Endodermal cell (in vitro differentiated cells): ENCODE data around the gene SPACA9. TPM values are rescaled to one million over a fixed set of nuclear protein-coding genes. Genes with fewer than 3 reads are reported as not detected.

Experiments
- DNase-seq: peaks from one replicate; pipeline ENCODE4 v3.0.0-alpha.2; 2017
- H3K27ac ChIP-seq: 2 replicates; pipeline ENCODE4 v1.5.1; 2013; ENCODE audit warnings: mild to moderate bottlenecking, low read depth, low read length, moderate library complexity
- H3K27me3 ChIP-seq: 2 replicates; pipeline ENCODE4 v1.6.1; 2013; ENCODE audit warnings: mild to moderate bottlenecking, low read length, moderate library complexity; ENCODE audit not compliant: insufficient read depth, control insufficient read depth, poor library complexity, severe bottlenecking
- H3K36me3 ChIP-seq: 2 replicates; pipeline ENCODE4 v1.7.0; 2013; ENCODE audit warnings: mild to moderate bottlenecking, low read length, moderate library complexity; ENCODE audit not compliant: control insufficient read depth, insufficient read depth
- H3K4me1 ChIP-seq: one replicate; pipeline ENCODE4 v1.7.0; 2013; ENCODE audit warnings: low read length; ENCODE audit not compliant: control insufficient read depth, insufficient read depth
- H3K4me3 ChIP-seq: 2 replicates; pipeline ENCODE4 v1.5.1; 2013; ENCODE audit warnings: mild to moderate bottlenecking, low read length, moderate library complexity
- H3K9ac ChIP-seq: 2 replicates; pipeline ENCODE4 v1.6.1; 2013; ENCODE audit warnings: mild to moderate bottlenecking, low read length, moderate library complexity; ENCODE audit not compliant: poor library complexity, severe bottlenecking; ENCODE audit errors: extremely low read depth
- H3K9me3 ChIP-seq: 2 replicates; pipeline ENCODE4 v1.6.1; 2013; ENCODE audit warnings: mild to moderate bottlenecking, low read length, moderate library complexity; ENCODE audit not compliant: control insufficient read depth
- H3K27ac Mint-ChIP-seq: 2 replicates; pipeline ENCODE4 v1.8.0; 2020; ENCODE audit warnings: mixed read lengths
- H3K27me3 Mint-ChIP-seq: 2 replicates; pipeline ENCODE4 v1.8.0; 2021; ENCODE audit warnings: mild to moderate bottlenecking, mixed read lengths; ENCODE audit not compliant: insufficient read depth
- H3K36me3 Mint-ChIP-seq: 2 replicates; pipeline ENCODE4 v1.8.0; 2020; ENCODE audit warnings: low read depth, mixed read lengths
- H3K4me1 Mint-ChIP-seq: 2 replicates; pipeline ENCODE4 v1.8.0; 2020; ENCODE audit warnings: mixed read lengths
- H3K4me3 Mint-ChIP-seq: 2 replicates; pipeline ENCODE4 v1.8.0; 2020; ENCODE audit warnings: mild to moderate bottlenecking, moderate library complexity, mixed read lengths
- H3K9me3 Mint-ChIP-seq: 2 replicates; pipeline ENCODE4 v1.8.0; 2020; ENCODE audit warnings: mild to moderate bottlenecking, mixed read lengths
- CTCF ChIP-seq: fragments of 200-600 bp; sonication (generic); conservative IDR thresholded peaks from 2 replicates; pipeline ENCODE4 v1.5.0; 2021; ENCODE audit warnings: antibody characterized with exemption, mild to moderate bottlenecking
- WGBS, 2 experiments: methylation state at CpG; one replicate each; pipeline versions ENCODE4 v1.1.5 to v1.1.7; 2013; ENCODE audit warnings: missing lambda C conversion rate in 2 of 2, mixed read lengths in 1 of 2; ENCODE audit not compliant: insufficient coverage in 1 of 2, insufficient read length in 1 of 2; 5-methylcytosine and 5-hydroxymethylcytosine counted together
- total RNA-seq, 2 donors: library from RNA; stranded (reverse); fragmentation: NEBNext Ultra II Directional in 1 of 2; extraction: Animal tissue kit (Norgen Biotek cat#: 25700) in 1 of 2; gene quantifications; 2 replicates in 1 of 2; 3 replicates in 1 of 2; pipeline ENCODE4 v1.2.1, GENCODE V29; 2021

The SPACA9 gene
- total RNA-seq, 2 donors from 2014 or later: 3.1 to 3.4 TPM

GRCh38 chr9:132896906-132897305 lies 18.2 kb downstream of the SPACA9 start:
- Histone ChIP-seq H3K9me3 (no peaks in the 10 kb centered on the region), H3K4me1 (no peaks in the 10 kb centered on the region), H3K4me3 (no peak overlapping the region), H3K36me3 (peaks cover 80% of the 10 kb centered on the region), H3K27ac (no peak overlapping the region), H3K9ac (no peak overlapping the region), H3K27me3 (no peaks in the 10 kb centered on the region)
- Mint-ChIP-seq H3K36me3 (peaks cover 69% of the 10 kb centered on the region), H3K4me3 (no peak overlapping the region), H3K4me1 (no peaks in the 10 kb centered on the region), H3K9me3 (no peaks in the 10 kb centered on the region), H3K27ac (no peak overlapping the region), H3K27me3 (no peaks in the 10 kb centered on the region)
- TF ChIP-seq CTCF: no peak
- WGBS, 2 experiments: 92 to 94% methylated on average over 6 of the region's 6 CpGs
- no peak for DNase-seq

GRCh38 chr9:132898051-132898450 lies 19.4 kb downstream of the SPACA9 start:
- Mint-ChIP-seq H3K9me3 (no peaks in the 10 kb centered on the region), H3K36me3 (peaks cover 75% of the 10 kb centered on the region), H3K4me3 (no peak overlapping the region), H3K27me3 (no peaks in the 10 kb centered on the region), H3K27ac (no peak overlapping the region), H3K4me1 (no peaks in the 10 kb centered on the region)
- no peak for TF ChIP-seq CTCF
- peaks cover 84% of the 10 kb centered on the region for H3K36me3 ChIP-seq
- no peak overlapping the region for H3K27ac ChIP-seq
- no peaks in the 10 kb centered on the region for H3K9me3 ChIP-seq
- H3K4me3 ChIP-seq: no peak overlapping the region
- no peaks in the 10 kb centered on the region for H3K4me1 ChIP-seq
- 93 to 94% methylated on average over 2 to 6 of the region's 7 CpGs for WGBS, 2 experiments
- no peaks in the 10 kb centered on the region for H3K27me3 ChIP-seq
- no peak overlapping the region for H3K9ac ChIP-seq
- no peak for DNase-seq

DNA sequence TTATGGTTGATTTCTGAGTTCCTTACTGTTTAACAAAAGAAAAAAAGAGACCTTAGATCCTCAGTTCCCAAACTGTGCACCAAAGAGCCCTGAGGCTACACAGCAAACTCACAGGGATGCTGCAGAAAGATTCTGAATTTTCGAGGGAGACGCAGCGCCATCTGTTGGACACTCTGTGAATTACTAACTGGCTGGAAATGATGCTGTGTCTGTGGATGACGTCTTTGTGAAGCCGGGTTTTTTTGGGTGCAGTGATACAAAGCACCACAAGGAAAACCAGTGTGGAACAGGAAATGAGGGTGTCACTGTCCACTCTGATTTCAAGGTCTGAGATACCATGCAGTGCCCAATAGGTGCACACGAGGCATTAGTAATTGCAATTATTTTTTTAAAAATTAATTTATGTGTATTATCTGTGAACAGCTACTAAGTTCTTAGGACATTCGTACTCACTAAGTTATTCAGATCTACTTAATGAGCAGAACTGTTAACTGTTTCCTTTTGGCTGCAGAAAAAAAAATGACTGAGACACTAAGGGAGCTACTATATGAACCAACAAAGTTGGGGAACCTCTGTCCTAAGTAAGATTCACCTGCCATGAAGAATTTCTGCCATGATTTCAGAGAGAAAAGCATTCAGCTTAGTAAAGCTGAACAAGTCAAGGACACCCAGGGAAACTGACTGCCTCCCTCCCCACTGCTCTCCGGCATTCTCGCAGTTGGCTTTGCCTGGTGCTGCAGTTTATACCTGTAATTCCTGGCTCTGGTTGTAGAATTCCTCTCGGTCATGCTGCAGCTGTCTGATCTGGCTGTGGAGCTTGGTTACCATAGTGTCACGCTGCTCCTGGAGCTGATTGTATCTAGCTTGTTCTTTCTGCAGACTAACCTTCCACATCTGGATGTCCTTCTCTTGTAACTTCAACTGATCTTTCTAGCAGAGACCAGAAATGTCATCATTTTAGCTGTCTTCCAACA lies 23.4 kb downstream of the SPACA9 start:
- H3K4me3 ChIP-seq: no peak overlapping the region
- no peaks in the 10 kb centered on the region for H3K9me3 Mint-ChIP-seq
- peaks cover 55% of the 10 kb centered on the region for H3K36me3 ChIP-seq
- peaks cover 61% of the 10 kb centered on the region for H3K36me3 Mint-ChIP-seq
- 52 to 60% methylated on average over 10 to 11 of the region's 11 CpGs for WGBS, 2 experiments
- H3K9me3 ChIP-seq: no peaks in the 10 kb centered on the region
- no peaks in the 10 kb centered on the region for H3K27me3 ChIP-seq
- no peaks in the 10 kb centered on the region for H3K27me3 Mint-ChIP-seq
- H3K4me1 Mint-ChIP-seq: peaks cover 17% of the 10 kb centered on the region
- TF ChIP-seq CTCF: peak; percentile 98
- H3K9ac ChIP-seq: no peak overlapping the region
- peaks cover 7% of the 10 kb centered on the region for H3K4me1 ChIP-seq
- no peak overlapping the region for H3K27ac Mint-ChIP-seq
- H3K4me3 Mint-ChIP-seq: no peak overlapping the region
- no peak overlapping the region for H3K27ac ChIP-seq
- peak; percentile 92 for DNase-seq
